BJ (cell line): ENCODE results near the gene ENPP4. TPM values are rescaled to one million over a fixed set of nuclear protein-coding genes. Genes with fewer than 3 reads are reported as not detected.
A peak's percentile ranks its signal among the peaks of the same experiment; 100 is the strongest.

Experiments
- CTCF ChIA-PET: fragments of 350-600 bp; formaldehyde crosslinking; extraction: SDS; loops from one replicate; lab custom pipeline; 2021; ENCODE audit warnings: antibody characterized with exemption, inconsistent platforms; lab: Yijun Ruan, JAX
- POLR2A ChIA-PET: fragments of 300-600 bp; sonication (Branson Sonifier 250); formaldehyde crosslinking; extraction: SDS; loops from one replicate; lab custom pipeline; 2021; ENCODE audit warnings: antibody characterized with exemption; lab: Charles Lee
- DNase-seq: peaks from one replicate; pipeline ENCODE4 v3.0.0-alpha.2; 2011; ENCODE audit warnings: low read depth
- H3K27me3 ChIP-seq: 2 replicates; pipeline ENCODE4 v1.6.0; 2011; ENCODE audit warnings: low read length; ENCODE audit not compliant: control insufficient read depth, insufficient read depth
- H3K36me3 ChIP-seq: 2 replicates; pipeline ENCODE4 v1.5.1; 2011; ENCODE audit warnings: low read length; ENCODE audit not compliant: control insufficient read depth, insufficient read depth
- H3K4me3 ChIP-seq: 2 replicates; pipeline ENCODE4 v1.5.1; 2011; ENCODE audit warnings: low read depth, mild to moderate bottlenecking, control low read depth, low read length
- polyA plus RNA-seq: library from polyadenylated mRNA; depleted of rRNA; stranded (reverse); fragments of >200 nt; gene quantifications from 2 replicates; pipeline ENCODE4 v1.2.3, GENCODE V29; 2011; rRNA removed
- TF ChIP-seq, protein P1 (sequence below): IDR thresholded peaks from 2 replicates; pipeline ENCODE4 v1.5.1; 2011; ENCODE audit warnings: low read depth, mild to moderate bottlenecking, control low read depth, inconsistent platforms, low read length, moderate library complexity; ENCODE audit not compliant: insufficient read depth

ENPP4 gene
- polyA plus RNA-seq, 1 experiment = 0.25 TPM

GRCh38 chr6:46184114-46184513 is 54.3 kb downstream of the ENPP4 start:
- TF ChIP-seq, protein P1, sequence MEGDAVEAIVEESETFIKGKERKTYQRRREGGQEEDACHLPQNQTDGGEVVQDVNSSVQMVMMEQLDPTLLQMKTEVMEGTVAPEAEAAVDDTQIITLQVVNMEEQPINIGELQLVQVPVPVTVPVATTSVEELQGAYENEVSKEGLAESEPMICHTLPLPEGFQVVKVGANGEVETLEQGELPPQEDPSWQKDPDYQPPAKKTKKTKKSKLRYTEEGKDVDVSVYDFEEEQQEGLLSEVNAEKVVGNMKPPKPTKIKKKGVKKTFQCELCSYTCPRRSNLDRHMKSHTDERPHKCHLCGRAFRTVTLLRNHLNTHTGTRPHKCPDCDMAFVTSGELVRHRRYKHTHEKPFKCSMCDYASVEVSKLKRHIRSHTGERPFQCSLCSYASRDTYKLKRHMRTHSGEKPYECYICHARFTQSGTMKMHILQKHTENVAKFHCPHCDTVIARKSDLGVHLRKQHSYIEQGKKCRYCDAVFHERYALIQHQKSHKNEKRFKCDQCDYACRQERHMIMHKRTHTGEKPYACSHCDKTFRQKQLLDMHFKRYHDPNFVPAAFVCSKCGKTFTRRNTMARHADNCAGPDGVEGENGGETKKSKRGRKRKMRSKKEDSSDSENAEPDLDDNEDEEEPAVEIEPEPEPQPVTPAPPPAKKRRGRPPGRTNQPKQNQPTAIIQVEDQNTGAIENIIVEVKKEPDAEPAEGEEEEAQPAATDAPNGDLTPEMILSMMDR = peak; percentile 18; the same call in 1 of the 2 replicates
- H3K36me3 ChIP-seq = no peaks in the 10 kb centered on the region
- ChIA-PET CTCF (interaction anchor here (0.9 to 2.2 kb wide), 2 partner anchors 37 to 94 kb away, joined by 3 to 7 read pairs; no protein-coding TSS in a partner anchor), POLR2A (no interaction called here)
- no peaks in the 10 kb centered on the region for H3K27me3 ChIP-seq
- peak; percentile 51 for DNase-seq
- no peak overlapping the region for H3K4me3 ChIP-seq

DNA sequence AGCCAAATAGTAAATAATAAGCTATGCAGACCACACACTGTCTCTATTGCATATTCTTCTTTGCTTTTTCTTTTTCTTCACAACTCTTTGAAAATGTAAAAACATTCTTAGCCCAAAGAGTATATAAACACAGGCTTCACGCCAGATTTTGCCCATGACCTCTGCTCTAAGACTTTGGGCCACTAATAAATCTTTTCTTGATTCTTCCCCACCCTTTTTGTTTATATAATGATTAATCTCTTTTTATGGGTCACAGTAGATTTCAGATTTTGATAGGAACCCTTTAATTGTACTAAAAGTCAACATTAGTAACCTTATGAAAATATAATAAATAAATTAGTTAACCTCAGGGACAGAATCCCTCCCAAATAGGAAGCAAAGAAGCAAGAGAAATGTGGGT is 56.8 kb downstream of the ENPP4 start:
- ChIA-PET CTCF (interaction anchor here (0.7 kb wide), 1 partner anchor 289 kb away, joined by 3 read pairs; no protein-coding TSS in a partner anchor), POLR2A (no interaction called here)
- H3K4me3 ChIP-seq = no peak overlapping the region
- no peak for DNase-seq
- TF ChIP-seq, protein P1 = no peak
- no peaks in the 10 kb centered on the region for H3K36me3 ChIP-seq
- H3K27me3 ChIP-seq = no peaks in the 10 kb centered on the region

GRCh38 chr6:46189726-46190125 is 59.9 kb downstream of the ENPP4 start:
- no peak for DNase-seq
- no peaks in the 10 kb centered on the region for H3K36me3 ChIP-seq
- ChIA-PET POLR2A (no interaction called here), CTCF (interaction anchor here (1.1 to 1.4 kb wide), 2 partner anchors 12 to 19 kb away, joined by 3 read pairs; no protein-coding TSS in a partner anchor)
- H3K27me3 ChIP-seq = no peaks in the 10 kb centered on the region
- TF ChIP-seq, protein P1 = no peak
- no peak overlapping the region for H3K4me3 ChIP-seq

- DNase-seq = no peak
- POLR2A ChIA-PET = no interaction called here
- Histone ChIP-seq H3K4me3 (no peak overlapping the region), H3K27me3 (0 out of 2 replicates have a peak, but pooled peaks cover 2% of the 10 kb centered on the region), H3K36me3 (no peaks in the 10 kb centered on the region)
- TF ChIP-seq, protein P1 = no peak
- CTCF ChIA-PET = no interaction called here
Measured at GRCh38 chr6:46190889-46191288, 61.1 kb downstream of the ENPP4 start.

DNA sequence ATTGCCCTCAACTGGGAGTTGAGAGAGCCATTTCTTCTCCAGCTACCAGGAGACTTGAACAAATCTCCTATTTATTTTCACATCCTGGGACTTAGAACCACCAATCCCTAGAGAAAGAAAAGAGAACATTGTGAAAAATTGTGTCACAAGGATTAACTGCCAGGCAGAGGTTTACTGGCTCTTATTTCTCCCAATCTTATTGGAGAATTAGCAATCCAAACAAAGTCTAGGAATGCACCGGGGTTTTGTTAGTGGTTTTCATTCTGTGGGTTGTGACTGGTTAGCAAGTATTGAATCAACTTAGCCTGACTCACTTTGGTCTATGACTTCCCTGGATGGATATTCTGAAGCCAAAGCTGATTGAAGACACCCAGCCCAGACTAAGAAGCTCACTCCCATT is 62.2 kb downstream of the ENPP4 start:
- ChIA-PET POLR2A (interaction anchor here (0.7 kb wide), 1 partner anchor 814 kb away, joined by 3 read pairs; the partner anchor contains the start of gene SUPT3H), CTCF (no interaction called here)
- H3K4me3 ChIP-seq = no peak overlapping the region
- H3K36me3 ChIP-seq = no peaks in the 10 kb centered on the region
- TF ChIP-seq, protein P1 = no peak
- 0 out of 2 replicates have a peak, but pooled peaks cover 2% of the 10 kb centered on the region for H3K27me3 ChIP-seq
- peak; percentile 59 for DNase-seq

Other genes starting within 250 kb of the ENPP4 start
- gene CLIC5, start 114.1 kb upstream of the ENPP4 start, polyA plus RNA-seq = not detected in 2 replicates
- gene ENPP5, start 41.0 kb downstream of the ENPP4 start, polyA plus RNA-seq = 0.01 TPM in 1 of 2 replicates, not detected in the other